MM.1S (cell line): ENCODE measurements around the gene SCIN.

Experiments used
- EZH2phosphoT487 ChIP-seq: fragments of 300-600 bp; sonication (generic); IDR thresholded peaks from 2 replicates; pipeline ENCODE4 v1.6.1; 2018; ENCODE audit warnings: antibody characterized with exemption, low read length
- TF ChIP-seq, protein P1 (sequence below): fragments of 300-600 bp; sonication (generic); IDR thresholded peaks from 2 replicates; pipeline ENCODE4 v1.5.1; 2016; ENCODE audit warnings: antibody characterized with exemption, low read length, mixed read lengths

DNA sequence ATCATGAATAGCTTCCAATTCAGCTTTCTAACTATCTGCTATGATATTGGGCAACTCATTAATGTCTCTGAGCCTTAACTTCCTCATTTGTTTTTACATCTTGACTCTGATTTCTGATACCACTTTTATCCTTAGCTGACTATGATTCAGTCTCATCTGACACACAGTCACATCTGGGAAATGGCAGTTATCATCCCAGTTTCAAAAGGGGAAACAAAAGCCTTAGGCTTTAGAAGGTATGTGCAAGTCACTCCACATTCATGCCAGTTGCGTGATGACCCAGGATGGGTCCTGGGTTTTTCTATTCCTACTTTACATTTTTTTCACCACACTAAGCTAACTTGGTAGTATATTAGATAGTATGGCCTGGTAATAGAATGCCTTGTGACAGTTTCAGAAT, 12.7 kb downstream of the SCIN start:
- TF ChIP-seq, protein P1, sequence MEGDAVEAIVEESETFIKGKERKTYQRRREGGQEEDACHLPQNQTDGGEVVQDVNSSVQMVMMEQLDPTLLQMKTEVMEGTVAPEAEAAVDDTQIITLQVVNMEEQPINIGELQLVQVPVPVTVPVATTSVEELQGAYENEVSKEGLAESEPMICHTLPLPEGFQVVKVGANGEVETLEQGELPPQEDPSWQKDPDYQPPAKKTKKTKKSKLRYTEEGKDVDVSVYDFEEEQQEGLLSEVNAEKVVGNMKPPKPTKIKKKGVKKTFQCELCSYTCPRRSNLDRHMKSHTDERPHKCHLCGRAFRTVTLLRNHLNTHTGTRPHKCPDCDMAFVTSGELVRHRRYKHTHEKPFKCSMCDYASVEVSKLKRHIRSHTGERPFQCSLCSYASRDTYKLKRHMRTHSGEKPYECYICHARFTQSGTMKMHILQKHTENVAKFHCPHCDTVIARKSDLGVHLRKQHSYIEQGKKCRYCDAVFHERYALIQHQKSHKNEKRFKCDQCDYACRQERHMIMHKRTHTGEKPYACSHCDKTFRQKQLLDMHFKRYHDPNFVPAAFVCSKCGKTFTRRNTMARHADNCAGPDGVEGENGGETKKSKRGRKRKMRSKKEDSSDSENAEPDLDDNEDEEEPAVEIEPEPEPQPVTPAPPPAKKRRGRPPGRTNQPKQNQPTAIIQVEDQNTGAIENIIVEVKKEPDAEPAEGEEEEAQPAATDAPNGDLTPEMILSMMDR, result no peak
- TF ChIP-seq EZH2phosphoT487, result no peak
